T-helper 1 cell treated with Interleukin-12 subunit alpha and Interleukin-12 subunit beta and Interleukin-4 antibody, amounts not matched to agents 30 μg/mL and 1 μg/mL, for 36 hours (primary cell): Measurements from ENCODE around the gene SMCO1.
"Not testable (repeated sequence)": the region's sequence is repeated elsewhere in the genome, so short reads cannot be mapped to it uniquely, and the experiment has no call there.

Source experiments
- H3K27ac Mint-ChIP-seq: one replicate; pipeline ENCODE4 v1.8.0; 2021; ENCODE audit warnings: mild to moderate bottlenecking, mixed read lengths
- H3K27me3 Mint-ChIP-seq: one replicate; pipeline ENCODE4 v1.8.0; 2021; ENCODE audit warnings: low read depth, mixed read lengths
- H3K36me3 Mint-ChIP-seq: one replicate; pipeline ENCODE4 v1.8.0; 2021; ENCODE audit warnings: low read depth, mixed read lengths
- H3K4me1 Mint-ChIP-seq: one replicate; pipeline ENCODE4 v1.8.0; 2021; ENCODE audit warnings: low read depth, mixed read lengths
- H3K4me3 Mint-ChIP-seq: one replicate; pipeline ENCODE4 v1.8.0; 2021; ENCODE audit warnings: mild to moderate bottlenecking, moderate library complexity, mixed read lengths
- H3K9me3 Mint-ChIP-seq: one replicate; pipeline ENCODE4 v1.8.0; 2021; ENCODE audit warnings: mixed read lengths

Gene SMCO1

DNA sequence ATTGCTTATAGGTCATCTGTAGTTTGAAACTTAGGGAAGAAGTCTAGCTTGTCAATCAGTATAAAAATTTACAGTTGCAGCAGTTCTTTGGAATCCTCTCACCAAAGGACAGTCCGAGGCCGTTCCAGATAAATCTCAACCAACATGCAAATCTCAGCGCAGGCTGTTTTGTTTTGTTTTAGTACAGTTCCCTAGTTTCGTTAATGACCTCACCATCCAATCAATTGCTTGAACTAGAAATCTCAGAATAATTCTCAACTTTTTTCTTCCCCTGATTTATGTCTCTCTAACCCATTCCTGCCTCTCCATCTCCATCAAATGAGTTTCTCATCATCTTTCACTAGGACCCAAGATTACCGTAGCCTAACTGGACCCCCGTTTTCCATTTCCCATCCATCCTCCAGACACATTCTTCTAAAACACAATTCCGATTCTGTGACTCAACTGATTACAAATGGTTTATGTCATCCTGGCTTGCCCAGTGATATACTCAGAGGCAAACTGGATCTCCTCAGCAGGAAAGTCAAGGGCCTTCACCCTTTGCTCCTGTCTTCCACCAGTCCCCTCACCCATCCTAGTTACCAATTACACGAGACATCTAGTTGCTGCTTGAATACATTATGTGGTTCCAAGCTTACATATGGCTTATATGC, 1.3 kb downstream of the SMCO1 start:
- peaks cover 6% of the 10 kb centered on the region for H3K4me1 Mint-ChIP-seq
- H3K27me3 Mint-ChIP-seq, result peaks cover 22% of the 10 kb centered on the region
- H3K9me3 Mint-ChIP-seq, result peaks cover 22% of the 10 kb centered on the region
- H3K4me3 Mint-ChIP-seq, result no peak overlapping the region
- no peak overlapping the region for H3K27ac Mint-ChIP-seq
- H3K36me3 Mint-ChIP-seq, result peaks cover 4% of the 10 kb centered on the region

DNA sequence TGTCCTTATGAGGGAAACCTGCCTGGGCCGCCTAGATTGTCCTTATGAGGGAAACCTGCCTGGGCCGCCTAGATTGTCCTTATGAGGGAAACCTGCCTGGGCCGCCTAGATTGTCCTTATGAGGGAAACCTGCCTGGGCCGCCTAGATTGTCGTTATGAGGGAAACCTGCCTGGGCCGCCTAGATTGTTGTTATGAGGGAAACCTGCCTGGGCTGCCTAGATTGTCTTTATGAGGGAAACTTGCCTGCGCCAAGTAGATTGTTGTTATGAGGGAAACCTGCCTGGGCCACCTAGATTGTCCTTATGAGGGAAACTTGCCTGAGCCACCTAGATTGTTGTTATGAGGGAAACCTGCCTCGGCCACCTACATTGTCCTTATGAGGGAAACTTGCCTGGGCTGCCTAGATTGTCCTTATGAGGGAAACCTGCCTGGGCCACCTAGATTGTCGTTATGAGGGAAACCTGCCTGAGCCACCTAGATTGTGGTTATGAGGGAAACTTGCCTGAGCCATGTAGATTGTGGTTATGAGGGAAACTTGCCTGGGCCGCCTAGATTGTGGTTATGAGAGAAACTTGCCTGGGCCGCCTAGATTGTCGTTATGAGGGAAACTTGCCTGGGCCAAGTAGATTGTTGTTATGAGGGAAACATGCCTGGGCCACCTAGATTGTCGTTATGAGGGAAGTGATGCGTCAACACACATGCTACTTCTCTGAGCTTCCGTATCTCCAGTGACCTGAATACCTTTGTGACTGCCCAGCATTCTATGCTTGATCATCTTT, 3.3 kb downstream of the SMCO1 start:
- peaks cover 22% of the 10 kb centered on the region for H3K27me3 Mint-ChIP-seq
- not testable (repeated sequence) for H3K4me3 Mint-ChIP-seq, H3K27ac Mint-ChIP-seq

DNA sequence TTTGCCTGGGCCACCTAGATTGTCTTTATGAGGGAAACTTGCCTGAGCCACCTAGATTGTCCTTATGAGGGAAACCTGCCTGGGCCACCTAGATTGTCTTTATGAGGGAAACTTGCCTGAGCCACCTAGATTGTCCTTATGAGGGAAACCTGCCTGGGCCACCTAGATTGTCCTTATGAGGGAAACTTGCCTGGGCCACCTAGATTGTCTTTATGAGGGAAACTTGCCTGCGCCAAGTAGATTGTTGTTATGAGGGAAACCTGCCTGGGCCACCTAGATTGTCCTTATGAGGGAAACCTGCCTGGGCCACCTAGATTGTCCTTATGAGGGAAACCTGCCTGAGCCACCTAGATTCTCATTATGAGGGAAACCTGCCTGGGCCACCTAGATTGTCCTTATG, 4.0 kb downstream of the SMCO1 start:
- not testable (repeated sequence) for H3K4me1 Mint-ChIP-seq, H3K27ac Mint-ChIP-seq, H3K4me3 Mint-ChIP-seq, H3K36me3 Mint-ChIP-seq
- peaks cover 24% of the 10 kb centered on the region for H3K9me3 Mint-ChIP-seq
- peaks cover 18% of the 10 kb centered on the region for H3K27me3 Mint-ChIP-seq

More for the DNA sequence above, 3.3 kb downstream of the SMCO1 start:
- not testable (repeated sequence) for H3K4me1 Mint-ChIP-seq, H3K36me3 Mint-ChIP-seq
- peaks cover 21% of the 10 kb centered on the region for H3K9me3 Mint-ChIP-seq

DNA sequence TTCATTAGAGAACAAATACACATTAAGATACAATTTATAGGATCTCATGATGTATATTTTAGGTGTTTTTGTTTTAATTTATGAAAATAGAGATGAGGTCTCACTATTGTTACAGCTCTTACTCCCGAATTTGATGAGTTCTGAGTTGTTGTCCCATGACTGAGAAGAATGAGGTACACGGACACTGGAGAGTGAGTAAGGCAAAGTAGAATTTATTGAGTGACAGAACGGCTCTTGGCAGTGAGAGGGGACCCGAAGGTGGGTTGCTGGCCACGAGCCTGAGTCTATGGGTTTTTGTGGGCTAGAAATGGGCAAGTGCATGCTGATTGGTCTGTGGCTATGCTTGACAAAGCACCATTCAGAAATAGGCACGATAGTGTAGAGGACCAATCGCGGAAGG, 8.5 kb downstream of the SMCO1 start:
- Mint-ChIP-seq H3K27ac (no peak overlapping the region), H3K36me3 (peaks cover 10% of the 10 kb centered on the region), H3K4me1 (peaks cover 4% of the 10 kb centered on the region)

DNA sequence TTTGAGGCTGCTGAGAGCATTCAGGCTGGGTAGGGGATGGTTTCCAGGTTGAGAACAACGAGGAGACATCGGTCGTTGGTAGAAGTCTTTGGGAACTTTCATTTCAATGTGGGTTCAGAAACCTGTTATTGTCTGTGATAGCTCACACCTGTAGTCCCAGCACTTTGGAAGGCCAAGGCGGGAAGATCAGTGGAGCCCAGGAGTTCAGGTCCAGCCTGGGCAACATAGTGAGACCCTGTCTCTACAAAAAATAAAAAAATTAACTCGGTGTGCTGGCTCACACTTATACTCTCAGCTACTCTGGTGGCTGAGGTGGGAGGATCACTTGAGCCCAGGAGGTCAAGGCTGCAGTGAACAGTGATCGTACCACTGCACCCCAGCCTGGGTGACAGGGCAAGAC, 10.6 kb downstream of the SMCO1 start:
- Mint-ChIP-seq H3K36me3 (peaks cover 24% of the 10 kb centered on the region), H3K27me3 (no peaks in the 10 kb centered on the region), H3K4me3 (no peak overlapping the region), H3K9me3 (peaks cover 13% of the 10 kb centered on the region), H3K4me1 (peaks cover 16% of the 10 kb centered on the region), H3K27ac (no peak overlapping the region)

More for the DNA sequence above, 8.5 kb downstream of the SMCO1 start:
- peaks cover 13% of the 10 kb centered on the region for H3K9me3 Mint-ChIP-seq
- H3K4me3 Mint-ChIP-seq, result no peak overlapping the region
- peaks cover 5% of the 10 kb centered on the region for H3K27me3 Mint-ChIP-seq

DNA sequence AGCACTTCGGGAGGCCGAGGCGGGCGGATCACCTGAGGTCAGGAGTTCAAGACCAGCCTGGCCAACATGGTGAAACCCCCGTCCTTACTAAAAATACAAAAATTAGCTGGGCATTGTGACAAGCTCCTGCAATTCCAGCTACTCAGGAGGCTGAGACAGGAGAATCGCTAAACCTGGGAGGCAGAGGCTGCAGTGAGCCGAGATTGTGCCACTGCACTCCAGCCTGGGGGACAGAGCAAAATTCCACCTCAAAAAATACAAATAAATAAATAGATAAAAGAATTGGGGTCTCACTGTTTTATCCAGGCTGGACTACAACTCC, 11.1 kb downstream of the SMCO1 start:
- H3K4me1 Mint-ChIP-seq, result peaks cover 21% of the 10 kb centered on the region
- H3K27me3 Mint-ChIP-seq, result not testable (repeated sequence)
- peaks cover 13% of the 10 kb centered on the region for H3K9me3 Mint-ChIP-seq
- H3K4me3 Mint-ChIP-seq, result peak overlapping the region; percentile 96
- peaks cover 28% of the 10 kb centered on the region for H3K36me3 Mint-ChIP-seq
- peak overlapping the region; percentile 93 for H3K27ac Mint-ChIP-seq

DNA sequence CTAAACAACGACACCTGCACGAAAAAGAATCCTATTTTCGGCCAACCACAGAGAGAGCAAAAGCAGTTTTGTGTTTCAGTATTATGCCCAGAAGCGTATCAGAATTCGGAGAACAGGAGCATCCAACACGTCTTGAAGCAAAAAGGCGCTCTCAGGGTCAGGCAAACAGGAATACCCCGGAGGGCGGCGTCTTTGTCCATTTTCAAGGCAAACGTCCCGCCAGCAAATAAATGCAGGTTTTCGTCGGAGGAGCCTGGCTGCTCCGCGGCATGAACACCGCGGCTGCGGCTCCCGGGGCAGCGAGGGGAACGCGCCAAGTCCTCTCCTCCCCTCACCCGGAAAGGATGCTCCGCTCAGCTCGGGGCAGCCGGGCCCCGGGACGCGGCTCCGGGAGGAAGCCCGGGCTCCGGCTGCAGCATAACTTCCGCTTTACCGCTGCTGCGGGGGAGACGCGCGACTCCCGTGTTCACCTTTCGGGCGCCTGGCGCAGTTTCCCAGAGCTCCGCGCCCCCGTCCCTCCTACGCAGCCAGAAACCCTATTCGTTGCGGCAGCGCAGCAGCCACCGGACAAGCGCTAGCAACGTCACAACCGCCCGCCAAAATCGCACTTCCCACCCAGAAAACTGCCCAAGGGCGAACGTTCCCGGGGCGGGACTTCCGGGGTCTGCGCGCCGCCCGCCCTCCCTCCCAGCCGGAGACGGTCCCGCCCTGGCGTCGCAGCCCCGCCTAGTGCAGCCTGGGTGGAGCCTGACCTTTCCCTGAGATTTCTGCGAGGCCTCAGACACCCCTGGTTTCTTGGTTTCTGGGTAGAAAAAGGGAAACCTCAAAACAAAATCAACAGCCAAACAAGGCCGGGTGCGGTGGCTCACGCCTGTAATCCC, 11.7 kb downstream of the SMCO1 start, which contains the start of gene RNF168:
RNF168 (minus strand) TSS at position 573 of the 881 bp plus-strand sequence. CDS start 595 bp downstream, outside the sequence.
- Mint-ChIP-seq H3K9me3 (peaks cover 13% of the 10 kb centered on the region), H3K27ac (peak within 1 kb of the TSS; percentile 93), H3K4me1 (peaks cover 24% of the 10 kb centered on the region), H3K4me3 (peak within 1 kb of the TSS; percentile 96), H3K27me3 (no peaks in the 10 kb centered on the region), H3K36me3 (peaks cover 31% of the 10 kb centered on the region)

DNA sequence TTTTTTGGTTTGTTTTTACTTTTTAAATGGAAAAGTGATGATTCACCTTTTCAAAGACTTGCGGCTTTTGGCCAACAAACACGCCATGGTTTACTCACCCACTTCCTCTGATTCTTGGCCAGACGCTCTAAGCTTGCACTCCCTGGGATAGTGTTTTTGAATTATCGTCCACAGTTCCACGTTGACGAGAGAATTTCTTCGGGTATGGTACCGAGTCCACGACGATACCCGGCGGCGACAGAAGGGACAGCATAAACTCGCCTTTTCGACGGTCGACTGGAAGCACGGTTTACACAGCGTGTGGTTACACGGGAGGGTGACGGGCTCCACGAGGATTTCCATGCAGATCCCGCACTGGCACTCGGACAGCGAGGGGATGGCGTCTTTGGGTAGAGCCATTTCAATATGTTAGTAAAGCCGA, 12.4 kb downstream of the SMCO1 start:
- H3K27me3 Mint-ChIP-seq, result no peaks in the 10 kb centered on the region
- peaks cover 9% of the 10 kb centered on the region for H3K9me3 Mint-ChIP-seq
- H3K27ac Mint-ChIP-seq, result peak overlapping the region; percentile 93
- H3K4me1 Mint-ChIP-seq, result peaks cover 25% of the 10 kb centered on the region
- peak overlapping the region; percentile 96 for H3K4me3 Mint-ChIP-seq
- H3K36me3 Mint-ChIP-seq, result peaks cover 34% of the 10 kb centered on the region

DNA sequence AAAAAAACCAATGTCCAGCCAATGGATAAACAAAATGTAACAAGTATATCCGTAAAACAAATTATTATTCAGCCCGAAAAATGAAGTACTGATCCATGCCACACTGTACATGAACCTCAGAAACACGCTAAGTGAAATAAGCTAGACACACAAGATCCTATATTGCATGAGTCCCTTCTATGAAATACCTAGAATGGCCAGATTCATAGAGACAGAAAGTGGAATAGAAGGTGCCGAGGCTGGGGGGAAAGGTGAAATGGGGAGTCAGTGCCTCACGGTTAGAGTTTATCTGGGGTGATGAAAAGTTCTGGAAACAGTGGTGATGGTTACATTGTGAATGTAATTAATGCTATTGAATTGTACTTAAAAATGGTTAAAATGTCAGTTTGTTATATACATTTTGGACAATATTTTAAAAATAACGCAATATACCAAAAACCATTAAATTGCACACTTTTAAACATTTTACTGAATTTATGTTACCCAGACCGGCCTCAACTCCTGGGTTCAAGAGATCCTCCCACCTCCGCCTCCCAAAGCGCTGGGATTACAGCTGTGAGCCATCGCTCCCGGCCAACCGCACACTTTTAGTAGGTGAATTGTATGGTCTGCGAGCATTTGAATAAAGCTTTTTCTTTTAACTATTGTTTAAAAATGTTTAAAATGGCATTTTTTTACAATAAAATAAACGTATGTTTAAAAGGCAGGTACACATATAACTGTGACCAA, 13.7 kb downstream of the SMCO1 start:
- Mint-ChIP-seq H3K9me3 (peaks cover 4% of the 10 kb centered on the region), H3K4me1 (peaks cover 28% of the 10 kb centered on the region), H3K4me3 (peak overlapping the region; percentile 96), H3K36me3 (peaks cover 35% of the 10 kb centered on the region), H3K27ac (peak overlapping the region; percentile 70), H3K27me3 (no peaks in the 10 kb centered on the region)

DNA sequence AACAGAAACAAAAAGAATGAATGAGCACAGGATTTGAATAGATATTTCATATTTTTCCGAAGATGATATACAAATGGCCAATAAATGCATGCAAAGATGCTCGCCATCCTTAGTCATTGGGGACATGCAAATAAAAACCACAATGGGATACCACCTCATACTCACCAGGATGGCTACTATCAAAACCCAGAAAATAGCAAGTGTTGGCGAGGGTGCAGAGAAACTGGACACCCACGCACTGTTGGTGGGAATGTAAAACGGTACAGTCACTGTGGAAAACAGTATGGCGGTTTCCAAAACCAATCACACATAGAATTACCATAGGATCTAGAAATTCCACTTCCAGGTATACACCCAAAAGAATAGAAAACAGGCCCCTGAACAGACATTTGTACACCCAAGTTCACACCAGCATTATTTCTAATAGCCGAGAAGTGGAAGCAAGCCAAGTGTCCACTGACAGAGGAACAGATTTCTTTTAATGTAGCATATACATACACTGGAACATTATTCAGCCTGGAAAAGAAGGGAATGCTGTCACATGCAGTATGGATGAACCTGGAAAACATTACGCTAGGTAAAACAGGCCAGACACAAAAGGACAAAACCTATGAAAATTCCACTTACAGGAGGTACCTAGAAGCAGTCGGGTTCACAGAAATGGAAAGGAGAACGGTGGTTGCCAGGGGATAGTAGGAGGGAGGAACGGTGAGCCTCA, 15.2 kb downstream of the SMCO1 start:
- Mint-ChIP-seq H3K36me3 (peaks cover 45% of the 10 kb centered on the region), H3K4me3 (peak overlapping the region; percentile 96), H3K4me1 (peaks cover 30% of the 10 kb centered on the region), H3K27me3 (no peaks in the 10 kb centered on the region), H3K27ac (peak overlapping the region; percentile 9), H3K9me3 (no peaks in the 10 kb centered on the region)

DNA sequence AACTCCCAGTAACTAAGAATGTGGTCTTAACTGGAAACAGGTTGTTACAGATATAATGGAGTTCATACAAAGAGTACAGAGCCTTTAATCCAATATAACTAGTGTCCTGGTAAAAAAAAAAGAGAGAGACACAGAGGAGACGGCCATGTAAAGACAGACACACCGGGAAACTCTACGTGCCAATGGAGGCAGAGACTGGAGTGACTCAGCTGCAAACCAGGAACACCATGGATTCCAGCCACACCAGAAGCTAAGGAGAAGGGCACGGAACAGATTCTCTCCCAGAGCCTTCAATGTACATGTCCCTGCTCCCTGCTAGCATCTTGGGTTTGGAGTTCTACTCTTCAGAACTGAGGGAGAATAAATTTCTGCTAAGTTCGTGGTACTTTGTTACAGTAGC, 16.1 kb downstream of the SMCO1 start:
- H3K4me3 Mint-ChIP-seq, result peak overlapping the region; percentile 58
- no peak overlapping the region for H3K27ac Mint-ChIP-seq
- H3K9me3 Mint-ChIP-seq, result no peaks in the 10 kb centered on the region
- H3K36me3 Mint-ChIP-seq, result peaks cover 46% of the 10 kb centered on the region
- H3K27me3 Mint-ChIP-seq, result no peaks in the 10 kb centered on the region
- H3K4me1 Mint-ChIP-seq, result peaks cover 29% of the 10 kb centered on the region

DNA sequence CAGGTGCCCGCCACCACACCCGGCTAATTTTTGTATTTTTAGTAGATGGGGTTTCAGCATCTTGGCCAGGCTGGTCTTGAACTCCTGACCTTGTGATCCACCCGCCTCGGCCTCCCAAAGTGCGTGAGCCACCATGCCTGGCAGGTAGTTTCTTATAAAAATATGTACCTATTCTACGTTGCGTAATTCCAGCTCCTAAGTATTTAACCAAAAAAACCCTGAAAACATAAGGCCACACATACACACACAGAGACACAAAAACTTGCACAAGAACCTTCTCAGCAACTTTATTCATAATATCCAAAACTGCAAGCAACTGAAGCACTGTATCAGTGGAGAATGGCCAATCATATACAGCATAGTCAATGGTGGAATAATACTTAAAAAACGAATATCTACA, 16.8 kb downstream of the SMCO1 start:
- Mint-ChIP-seq H3K27ac (no peak overlapping the region), H3K4me3 (no peak overlapping the region), H3K27me3 (no peaks in the 10 kb centered on the region), H3K9me3 (no peaks in the 10 kb centered on the region), H3K4me1 (peaks cover 29% of the 10 kb centered on the region), H3K36me3 (peaks cover 46% of the 10 kb centered on the region)

DNA sequence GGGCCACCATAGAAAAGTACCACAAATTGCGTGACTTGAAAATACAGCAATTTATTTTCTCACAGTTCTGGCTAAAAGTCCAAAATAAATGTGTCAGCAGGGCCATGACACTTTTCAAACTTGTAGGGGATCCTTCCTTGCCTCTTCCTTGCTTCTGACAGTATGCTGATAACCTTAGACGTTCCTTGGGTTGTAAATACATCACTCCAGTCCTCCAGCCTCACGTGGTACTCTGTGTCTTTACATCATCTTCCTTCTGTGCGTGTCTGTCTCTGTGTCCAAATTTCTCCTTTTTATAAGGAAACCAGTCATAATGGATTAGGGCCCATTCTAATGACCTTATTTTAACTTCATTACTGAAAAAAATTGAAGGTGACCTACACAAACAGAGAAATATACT, 19.0 kb downstream of the SMCO1 start:
- Mint-ChIP-seq H3K9me3 (no peaks in the 10 kb centered on the region), H3K36me3 (peaks cover 42% of the 10 kb centered on the region), H3K27ac (no peak overlapping the region), H3K27me3 (no peaks in the 10 kb centered on the region), H3K4me1 (peaks cover 31% of the 10 kb centered on the region), H3K4me3 (no peak overlapping the region)
